ENCODE data around the gene HSD11B1. TPM values are rescaled to one million over a fixed set of nuclear protein-coding genes. Genes with fewer than 3 reads are reported as not detected.

Gene HSD11B1
- total RNA-seq, 2 donors from 2014 or later, result 0.48 to 0.59 TPM

- TF ChIP-seq CTCF (IDR thresholded peaks at IDR 0.05), result no peak
- Histone ChIP-seq H3K36me3 (no peaks in the 10 kb centered on the region), H3K27me3 (no peaks in the 10 kb centered on the region), H3K4me1 (peaks cover 4% of the 10 kb centered on the region), H3K4me3 (no peak overlapping the region), H3K27ac (no peak overlapping the region), H3K9me3 (no peaks in the 10 kb centered on the region), H3K9ac (ENCODE audit: low read depth in 2 of 2, low read length in 2 of 2) (no peak overlapping the region)
- no peak for DNase-seq
- intact Hi-C loops (cut with DNase I), result no loop called here
These were observed 43.6 kb upstream of the HSD11B1 start for GRCh38 chr1:209661071-209661470.

DNA sequence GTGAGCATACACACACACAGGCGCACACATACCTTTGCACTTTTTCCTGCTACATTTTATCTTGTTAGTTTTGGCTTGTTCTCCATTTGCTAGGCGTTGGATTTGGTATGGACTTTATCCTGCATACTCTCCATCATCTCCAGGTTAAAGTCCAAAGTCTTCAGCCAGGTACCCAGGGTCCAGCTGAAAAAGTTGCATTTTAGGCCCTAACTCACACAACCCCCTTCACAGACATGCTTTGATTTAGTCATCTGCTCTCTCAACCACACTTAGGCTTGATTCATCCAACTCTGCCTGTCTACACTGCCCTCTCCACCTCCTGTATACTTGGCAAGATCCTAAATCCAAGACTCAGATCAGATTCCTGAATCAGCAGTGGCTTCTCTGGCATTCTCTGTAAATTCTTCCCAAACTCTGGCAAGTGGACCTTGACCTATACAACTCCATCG lies 41.7 kb upstream of the HSD11B1 start:
- no peaks in the 10 kb centered on the region for H3K9me3 ChIP-seq
- no peak overlapping the region for H3K4me3 ChIP-seq
- H3K27ac ChIP-seq, result no peak overlapping the region
- no peak for DNase-seq
- H3K4me1 ChIP-seq, result peaks cover 4% of the 10 kb centered on the region
- intact Hi-C loops (cut with DNase I), result no loop called here
- no peaks in the 10 kb centered on the region for H3K36me3 ChIP-seq
- TF ChIP-seq CTCF (IDR thresholded peaks at IDR 0.05), result no peak
- H3K9ac ChIP-seq (ENCODE audit: low read depth in 2 of 2, low read length in 2 of 2), result no peak overlapping the region
- H3K27me3 ChIP-seq, result no peaks in the 10 kb centered on the region

DNA sequence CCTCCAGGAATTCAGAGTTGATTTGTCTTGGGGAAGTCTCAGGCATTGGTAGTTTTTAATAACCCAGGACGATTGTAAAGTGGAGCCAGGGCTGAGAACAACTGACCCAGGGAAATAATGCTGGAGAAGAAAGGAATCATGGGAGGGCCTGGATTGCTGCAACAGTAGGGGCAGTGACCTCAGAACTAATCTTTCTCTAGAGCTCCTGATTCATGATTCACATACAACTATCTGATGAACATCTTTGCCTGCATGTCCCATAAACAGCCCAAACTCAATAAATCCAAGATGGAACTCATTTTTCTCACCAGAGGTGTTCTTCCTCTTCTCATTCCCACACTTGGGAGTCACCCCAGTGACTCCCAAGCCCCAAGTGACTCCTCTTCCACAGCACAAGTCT lies 37.5 kb upstream of the HSD11B1 start:
- H3K27ac ChIP-seq, result no peak overlapping the region
- intact Hi-C loops (cut with DNase I), result no loop called here
- H3K27me3 ChIP-seq, result no peaks in the 10 kb centered on the region

GRCh38 chr1:209667708-209668107 lies 36.9 kb upstream of the HSD11B1 start:
- no peak overlapping the region for H3K9ac ChIP-seq (ENCODE audit: low read depth in 2 of 2, low read length in 2 of 2)
- H3K27ac ChIP-seq, result no peak overlapping the region
- H3K4me1 ChIP-seq, result peaks cover 1% of the 10 kb centered on the region
- no peaks in the 10 kb centered on the region for H3K36me3 ChIP-seq
- no peaks in the 10 kb centered on the region for H3K9me3 ChIP-seq
- H3K27me3 ChIP-seq, result no peaks in the 10 kb centered on the region
- intact Hi-C loops (cut with DNase I), result no loop called here
- H3K4me3 ChIP-seq, result no peak overlapping the region
- no peak for TF ChIP-seq CTCF (IDR thresholded peaks at IDR 0.05)
- DNase-seq, result no peak

More for the DNA sequence above, 37.5 kb upstream of the HSD11B1 start:
- TF ChIP-seq CTCF (IDR thresholded peaks at IDR 0.05), result no peak
- Histone ChIP-seq H3K9me3 (no peaks in the 10 kb centered on the region), H3K9ac (ENCODE audit: low read depth in 2 of 2, low read length in 2 of 2) (no peak overlapping the region), H3K36me3 (no peaks in the 10 kb centered on the region), H3K4me1 (peaks cover 4% of the 10 kb centered on the region), H3K4me3 (no peak overlapping the region)
- DNase-seq, result no peak

GRCh38 chr1:209670441-209671082 lies 34.1 kb upstream of the HSD11B1 start:
- no peaks in the 10 kb centered on the region for H3K27me3 ChIP-seq
- no peak for DNase-seq
- no peak overlapping the region for H3K4me3 ChIP-seq
- no peak overlapping the region for H3K9ac ChIP-seq (ENCODE audit: low read depth in 2 of 2, low read length in 2 of 2)
- TF ChIP-seq CTCF (IDR thresholded peaks at IDR 0.05), result no peak
- no peaks in the 10 kb centered on the region for H3K9me3 ChIP-seq
- H3K4me1 ChIP-seq, result no peaks in the 10 kb centered on the region
- no peaks in the 10 kb centered on the region for H3K36me3 ChIP-seq
- no peak overlapping the region for H3K27ac ChIP-seq
- intact Hi-C loops (cut with DNase I), result no loop called here
